ENCODE measurements around the gene HMSD. TPM values are rescaled to one million over a fixed set of nuclear protein-coding genes. Genes with fewer than 3 reads are reported as not detected.

HMSD gene
- total and polyA plus RNA-seq, 2 donors from 2014 or later: 1.4 TPM; not detected in 1

DNA sequence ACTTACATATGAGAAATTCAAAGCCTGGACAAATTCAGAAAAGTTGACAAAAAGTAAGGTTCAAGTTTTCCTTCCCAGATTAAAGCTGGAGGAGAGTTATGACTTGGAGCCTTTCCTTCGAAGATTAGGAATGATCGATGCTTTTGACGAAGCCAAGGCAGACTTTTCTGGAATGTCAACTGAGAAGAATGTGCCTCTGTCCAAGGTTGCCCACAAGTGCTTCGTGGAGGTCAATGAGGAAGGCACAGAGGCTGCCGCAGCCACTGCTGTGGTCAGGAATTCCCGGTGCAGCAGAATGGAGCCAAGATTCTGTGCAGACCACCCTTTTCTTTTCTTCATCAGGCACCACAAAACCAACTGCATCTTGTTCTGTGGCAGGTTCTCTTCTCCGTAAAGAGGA lies 37.8 kb downstream of the HMSD start:
- TF ChIP-seq CTCF (IDR thresholded peaks at IDR 0.05; ENCODE audit: borderline replicate concordance, extremely low read depth, insufficient read depth): no peak
- H3K9ac ChIP-seq (ENCODE audit: low read length in 3 of 3): no peak overlapping the region
- DNase-seq (no peak), FAIRE-seq (no peak)
- no peak overlapping the region for H3K27ac ChIP-seq (ENCODE audit: low read depth in 2 of 2, low read length in 2 of 2)
- intact Hi-C loops (cut with DNase I): no loop called here
- H3K27me3 ChIP-seq (ENCODE audit: control insufficient read depth, insufficient read depth, low read length): no peaks in the 10 kb centered on the region
- H3K36me3 ChIP-seq (ENCODE audit: control insufficient read depth in 2 of 3, insufficient read depth in 3 of 3, low read length in 3 of 3): no peaks in the 10 kb centered on the region
- no peak overlapping the region for H3K4me3 ChIP-seq (ENCODE audit: low read length in 3 of 3)
- H3K9me3 ChIP-seq (ENCODE audit: control insufficient read depth in 2 of 3, insufficient read depth in 1 of 3, low read length in 3 of 3): no peaks in the 10 kb centered on the region
- no peaks in the 10 kb centered on the region for H3K4me1 ChIP-seq (ENCODE audit: control insufficient read depth in 2 of 3, insufficient read depth in 2 of 3, low read depth in 1 of 3, low read length in 3 of 3)

DNA sequence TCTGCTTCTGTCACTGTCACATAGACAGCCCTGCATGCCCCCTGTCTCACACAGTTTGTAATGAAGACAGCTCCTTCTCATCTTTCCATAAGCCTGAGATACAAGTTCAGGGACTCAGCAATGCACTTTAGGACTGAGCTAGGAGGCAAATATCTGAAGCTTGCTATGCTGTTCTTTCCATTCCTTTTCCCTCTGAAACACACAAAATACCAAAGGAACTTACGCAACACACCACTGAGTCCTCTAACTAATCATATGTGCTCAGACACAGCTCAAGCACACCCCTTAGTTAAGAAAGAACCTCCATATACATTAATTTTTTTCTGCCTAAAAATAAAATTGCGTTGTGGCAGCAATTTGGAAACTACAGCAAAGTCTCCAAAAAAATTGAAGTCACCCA lies 38.6 kb downstream of the HMSD start:
- intact Hi-C loops (cut with DNase I): no loop called here
- H3K27ac ChIP-seq (ENCODE audit: low read depth in 2 of 2, low read length in 2 of 2): no peak overlapping the region
- no peaks in the 10 kb centered on the region for H3K27me3 ChIP-seq (ENCODE audit: control insufficient read depth, insufficient read depth, low read length)
- no peak overlapping the region for H3K4me3 ChIP-seq (ENCODE audit: low read length in 3 of 3)
- H3K9ac ChIP-seq (ENCODE audit: low read length in 3 of 3): no peak overlapping the region
- no peaks in the 10 kb centered on the region for H3K4me1 ChIP-seq (ENCODE audit: control insufficient read depth in 2 of 3, insufficient read depth in 2 of 3, low read depth in 1 of 3, low read length in 3 of 3)
- H3K9me3 ChIP-seq (ENCODE audit: control insufficient read depth in 2 of 3, insufficient read depth in 1 of 3, low read length in 3 of 3): no peaks in the 10 kb centered on the region
- no peaks in the 10 kb centered on the region for H3K36me3 ChIP-seq (ENCODE audit: control insufficient read depth in 2 of 3, insufficient read depth in 3 of 3, low read length in 3 of 3)
- FAIRE-seq: no peak
- no peak for DNase-seq
- TF ChIP-seq CTCF (IDR thresholded peaks at IDR 0.05; ENCODE audit: borderline replicate concordance, extremely low read depth, insufficient read depth): no peak

- Histone ChIP-seq H3K9me3 (ENCODE audit: control insufficient read depth in 2 of 3, insufficient read depth in 1 of 3, low read length in 3 of 3) (peaks cover 0 to 6% (median 0%) of the 10 kb centered on the region in 3 donors), H3K27me3 (ENCODE audit: control insufficient read depth, insufficient read depth, low read length) (no peaks in the 10 kb centered on the region), H3K27ac (ENCODE audit: low read depth in 2 of 2, low read length in 2 of 2) (no peak overlapping the region), H3K36me3 (ENCODE audit: control insufficient read depth in 2 of 3, insufficient read depth in 3 of 3, low read length in 3 of 3) (no peaks in the 10 kb centered on the region), H3K4me1 (ENCODE audit: control insufficient read depth in 2 of 3, insufficient read depth in 2 of 3, low read depth in 1 of 3, low read length in 3 of 3) (no peaks in the 10 kb centered on the region), H3K4me3 (ENCODE audit: low read length in 3 of 3) (no peak overlapping the region), H3K9ac (ENCODE audit: low read length in 3 of 3) (no peak overlapping the region)
- no peak for TF ChIP-seq CTCF (IDR thresholded peaks at IDR 0.05; ENCODE audit: borderline replicate concordance, extremely low read depth, insufficient read depth)
- FAIRE-seq: no peak
- DNase-seq: no peak
- intact Hi-C loops (cut with DNase I): no loop called here
Observed at GRCh38 chr18:63992751-63993150, 43.6 kb downstream of the HMSD start.

DNA sequence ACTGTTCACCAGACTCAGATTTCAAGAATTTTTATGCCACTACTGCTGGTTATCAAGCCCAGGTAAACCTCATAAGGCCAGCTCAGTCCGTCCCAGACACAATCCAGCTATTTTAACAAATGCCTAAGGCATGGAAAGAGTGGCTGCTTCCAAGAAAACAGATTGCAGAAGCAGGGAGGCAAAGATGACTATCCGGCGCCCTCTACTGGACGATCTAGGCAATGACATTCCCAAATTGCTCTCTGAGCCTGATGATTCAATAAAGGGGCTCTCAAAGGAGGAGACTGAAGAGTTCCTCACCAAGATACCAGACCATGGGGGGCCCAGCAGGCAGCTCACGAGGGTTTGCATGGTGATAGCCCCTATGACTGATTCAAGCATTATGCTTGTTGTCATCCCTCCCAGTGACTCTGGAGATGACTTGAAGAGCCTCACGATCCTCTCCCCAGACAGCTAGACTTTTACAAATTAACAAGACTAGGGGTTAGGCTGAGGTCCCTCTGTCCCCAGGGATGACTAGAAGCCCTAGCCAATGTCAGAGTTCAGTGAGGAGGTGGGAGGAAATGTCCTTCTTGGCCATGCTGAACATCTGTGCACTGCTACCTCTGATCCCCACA lies 45.8 kb downstream of the HMSD start:
- Histone ChIP-seq H3K9me3 (ENCODE audit: control insufficient read depth in 2 of 3, insufficient read depth in 1 of 3, low read length in 3 of 3) (peaks cover 0 to 6% (median 0%) of the 10 kb centered on the region in 3 donors), H3K4me3 (ENCODE audit: low read length in 3 of 3) (no peak overlapping the region), H3K36me3 (ENCODE audit: control insufficient read depth in 2 of 3, insufficient read depth in 3 of 3, low read length in 3 of 3) (no peaks in the 10 kb centered on the region), H3K4me1 (ENCODE audit: control insufficient read depth in 2 of 3, insufficient read depth in 2 of 3, low read depth in 1 of 3, low read length in 3 of 3) (no peaks in the 10 kb centered on the region), H3K27me3 (ENCODE audit: control insufficient read depth, insufficient read depth, low read length) (no peaks in the 10 kb centered on the region), H3K27ac (ENCODE audit: low read depth in 2 of 2, low read length in 2 of 2) (peak overlapping the region in 1 of 2 donors; percentile 25), H3K9ac (ENCODE audit: low read length in 3 of 3) (no peak overlapping the region)
- intact Hi-C loops (cut with DNase I): no loop called here
- FAIRE-seq (no peak), DNase-seq (peak in 4 of 5 donors; percentile 41 to 65 (median 50))
- TF ChIP-seq CTCF (IDR thresholded peaks at IDR 0.05; ENCODE audit: borderline replicate concordance, extremely low read depth, insufficient read depth): peak; percentile 85

Data from kidney (tissue), 14 donors.